OCI-LY1 (cell line): Measurements from ENCODE around the gene SH3BP5.

Experiments
- EZH2 ChIP-seq: fragments of 200-600 bp; sonication (generic), shearing (Covaris generic); IDR thresholded peaks from 2 replicates; pipeline ENCODE4 v1.8.0; 2017; ENCODE audit warnings: borderline replicate concordance, mixed run types, mild to moderate bottlenecking, antibody characterized with exemption, low read length, moderate library complexity, mixed read lengths
- TF ChIP-seq, protein P1 (sequence below): fragments of 200-600 bp; sonication (generic), shearing (Covaris generic); IDR thresholded peaks from 2 replicates; pipeline ENCODE4 v1.5.1; 2017; ENCODE audit warnings: mild to moderate bottlenecking, antibody characterized with exemption, low read length, moderate library complexity, mixed read lengths

DNA sequence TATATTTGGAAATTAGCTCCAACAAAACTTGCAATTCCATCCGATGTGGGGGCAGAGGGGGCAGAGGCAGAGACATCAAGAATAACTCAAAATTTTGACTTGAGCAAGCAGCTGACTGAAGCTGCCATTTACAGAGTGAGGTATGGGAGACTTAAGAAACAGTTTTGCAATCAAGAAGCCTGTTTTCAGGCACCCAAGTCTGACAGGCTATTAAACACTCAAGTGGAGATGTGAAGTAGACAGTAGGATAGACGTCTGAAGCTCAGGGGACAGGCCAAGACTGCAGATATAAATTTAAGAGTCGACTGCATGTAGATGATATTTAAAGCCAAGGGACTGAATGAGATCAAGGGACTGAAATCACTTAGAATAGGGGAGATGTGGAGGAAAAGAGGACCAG lies 9.9 kb upstream of the SH3BP5 start:
- TF ChIP-seq, protein P1, sequence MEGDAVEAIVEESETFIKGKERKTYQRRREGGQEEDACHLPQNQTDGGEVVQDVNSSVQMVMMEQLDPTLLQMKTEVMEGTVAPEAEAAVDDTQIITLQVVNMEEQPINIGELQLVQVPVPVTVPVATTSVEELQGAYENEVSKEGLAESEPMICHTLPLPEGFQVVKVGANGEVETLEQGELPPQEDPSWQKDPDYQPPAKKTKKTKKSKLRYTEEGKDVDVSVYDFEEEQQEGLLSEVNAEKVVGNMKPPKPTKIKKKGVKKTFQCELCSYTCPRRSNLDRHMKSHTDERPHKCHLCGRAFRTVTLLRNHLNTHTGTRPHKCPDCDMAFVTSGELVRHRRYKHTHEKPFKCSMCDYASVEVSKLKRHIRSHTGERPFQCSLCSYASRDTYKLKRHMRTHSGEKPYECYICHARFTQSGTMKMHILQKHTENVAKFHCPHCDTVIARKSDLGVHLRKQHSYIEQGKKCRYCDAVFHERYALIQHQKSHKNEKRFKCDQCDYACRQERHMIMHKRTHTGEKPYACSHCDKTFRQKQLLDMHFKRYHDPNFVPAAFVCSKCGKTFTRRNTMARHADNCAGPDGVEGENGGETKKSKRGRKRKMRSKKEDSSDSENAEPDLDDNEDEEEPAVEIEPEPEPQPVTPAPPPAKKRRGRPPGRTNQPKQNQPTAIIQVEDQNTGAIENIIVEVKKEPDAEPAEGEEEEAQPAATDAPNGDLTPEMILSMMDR: no peak
- TF ChIP-seq EZH2: no peak
